ENCODE data around the gene FRMPD2.

Gene FRMPD2

GRCh38 chr10:48274636-48275035 lies at the start of gene FRMPD2:
FRMPD2 (minus strand) TSS chr10:48274696; CDS start chr10:48274567, 129 bp downstream.
- DNase-seq (ENCODE audit: low read depth in 2 of 2) = no peak

- DNase-seq (ENCODE audit: low read depth in 2 of 2) = no peak
These were observed 47.5 kb upstream of the FRMPD2 start for GRCh38 chr10:48322017-48322416.

GRCh38 chr10:48317321-48317990 lies 43.0 kb upstream of the FRMPD2 start:
- no peak for DNase-seq (ENCODE audit: low read depth in 2 of 2)

GRCh38 chr10:48316236-48316635 lies 41.7 kb upstream of the FRMPD2 start:
- DNase-seq (ENCODE audit: low read depth in 2 of 2) = no peak

GRCh38 chr10:48314107-48314506 lies 39.6 kb upstream of the FRMPD2 start:
- no peak for DNase-seq (ENCODE audit: low read depth in 2 of 2)

- DNase-seq (ENCODE audit: low read depth in 2 of 2) = no peak
These were observed 35.3 kb upstream of the FRMPD2 start for GRCh38 chr10:48309711-48310226.

GRCh38 chr10:48307711-48308018 lies 33.2 kb upstream of the FRMPD2 start:
- no peak for DNase-seq (ENCODE audit: low read depth in 2 of 2)

GRCh38 chr10:48306870-48307710 lies 32.6 kb upstream of the FRMPD2 start:
- peak; percentile 40 to 51 for DNase-seq (ENCODE audit: low read depth in 2 of 2)

- DNase-seq (ENCODE audit: low read depth in 2 of 2) = peak; percentile 86 to 90
These were observed 31.9 kb upstream of the FRMPD2 start, which contains the start of gene MAPK8 for GRCh38 chr10:48306265-48306869. MAPK8 (plus strand) TSS chr10:48306677; CDS start chr10:48401661, 94,984 bp downstream.

GRCh38 chr10:48305905-48306264 lies 31.4 kb upstream of the FRMPD2 start:
- DNase-seq (ENCODE audit: low read depth in 2 of 2) = no peak

- no peak for DNase-seq (ENCODE audit: low read depth in 2 of 2)
These were observed 28.3 kb upstream of the FRMPD2 start for GRCh38 chr10:48302515-48303476.

- no peak for DNase-seq (ENCODE audit: low read depth in 2 of 2)
These were observed 26.1 kb upstream of the FRMPD2 start for GRCh38 chr10:48300556-48300955.

GRCh38 chr10:48299692-48300091 lies 25.2 kb upstream of the FRMPD2 start:
- DNase-seq (ENCODE audit: low read depth in 2 of 2) = no peak

- no peak for DNase-seq (ENCODE audit: low read depth in 2 of 2)
These were observed 24.6 kb upstream of the FRMPD2 start for GRCh38 chr10:48299066-48299465.

- no peak for DNase-seq (ENCODE audit: low read depth in 2 of 2)
These were observed 22.1 kb upstream of the FRMPD2 start for GRCh38 chr10:48296576-48297098.

GRCh38 chr10:48294431-48294830 lies 19.9 kb upstream of the FRMPD2 start:
- no peak for DNase-seq (ENCODE audit: low read depth in 2 of 2)

- DNase-seq (ENCODE audit: low read depth in 2 of 2) = no peak
These were observed 18.1 kb upstream of the FRMPD2 start for GRCh38 chr10:48292616-48293015.

- DNase-seq (ENCODE audit: low read depth in 2 of 2) = no peak
These were observed 16.7 kb upstream of the FRMPD2 start for GRCh38 chr10:48291190-48291589.

- DNase-seq (ENCODE audit: low read depth in 2 of 2) = no peak
These were observed 15.8 kb upstream of the FRMPD2 start for GRCh38 chr10:48290286-48290685.

- DNase-seq (ENCODE audit: low read depth in 2 of 2) = peak in 1 of 2 donors; percentile 27
These were observed 15.2 kb upstream of the FRMPD2 start for GRCh38 chr10:48289501-48290238.

Data from activated CD4-positive, alpha-beta T cell treated with anti-CD3 and anti-CD28 coated beads for 24 hours (primary cell).